22Rv1 (cell line): ENCODE data around the gene KHDRBS2.

ENCODE experiments used
- H3K27ac ChIP-seq: fragments of 450-650 bp; 2 replicates; pipeline ENCODE4 v1.5.1; 2017
- ZFX ChIP-seq: fragments of 450-650 bp; IDR thresholded peaks from 2 replicates; pipeline ENCODE4 v1.6.1; 2017; ENCODE audit warnings: antibody characterized with exemption, borderline replicate concordance
- TF ChIP-seq, protein P1 (sequence below): fragments of 450-650 bp; IDR thresholded peaks from 2 replicates; pipeline ENCODE4 v1.5.1; 2017; ENCODE audit warnings: mild to moderate bottlenecking

Gene KHDRBS2

DNA sequence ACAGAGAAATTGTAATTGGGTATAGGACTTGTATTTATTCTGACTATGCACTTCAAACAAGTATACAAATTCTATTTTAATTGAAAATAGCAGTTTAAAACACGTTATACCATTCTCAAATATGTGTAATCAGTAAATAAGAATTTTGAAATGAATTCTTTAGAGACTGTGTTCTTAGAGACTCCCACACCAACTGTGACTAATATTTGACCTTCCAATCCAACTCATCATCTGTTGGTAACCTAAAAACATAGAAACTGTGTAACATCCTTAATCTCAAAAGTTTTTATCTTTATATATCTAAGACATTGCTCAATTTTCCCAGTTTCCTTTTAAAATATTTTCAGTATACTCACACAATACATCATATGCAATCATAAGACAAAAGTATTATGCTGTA is 83.9 kb downstream of the KHDRBS2 start:
- H3K27ac ChIP-seq: no peak overlapping the region
- TF ChIP-seq ZFX: no peak
- TF ChIP-seq, protein P1, sequence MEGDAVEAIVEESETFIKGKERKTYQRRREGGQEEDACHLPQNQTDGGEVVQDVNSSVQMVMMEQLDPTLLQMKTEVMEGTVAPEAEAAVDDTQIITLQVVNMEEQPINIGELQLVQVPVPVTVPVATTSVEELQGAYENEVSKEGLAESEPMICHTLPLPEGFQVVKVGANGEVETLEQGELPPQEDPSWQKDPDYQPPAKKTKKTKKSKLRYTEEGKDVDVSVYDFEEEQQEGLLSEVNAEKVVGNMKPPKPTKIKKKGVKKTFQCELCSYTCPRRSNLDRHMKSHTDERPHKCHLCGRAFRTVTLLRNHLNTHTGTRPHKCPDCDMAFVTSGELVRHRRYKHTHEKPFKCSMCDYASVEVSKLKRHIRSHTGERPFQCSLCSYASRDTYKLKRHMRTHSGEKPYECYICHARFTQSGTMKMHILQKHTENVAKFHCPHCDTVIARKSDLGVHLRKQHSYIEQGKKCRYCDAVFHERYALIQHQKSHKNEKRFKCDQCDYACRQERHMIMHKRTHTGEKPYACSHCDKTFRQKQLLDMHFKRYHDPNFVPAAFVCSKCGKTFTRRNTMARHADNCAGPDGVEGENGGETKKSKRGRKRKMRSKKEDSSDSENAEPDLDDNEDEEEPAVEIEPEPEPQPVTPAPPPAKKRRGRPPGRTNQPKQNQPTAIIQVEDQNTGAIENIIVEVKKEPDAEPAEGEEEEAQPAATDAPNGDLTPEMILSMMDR: no peak

DNA sequence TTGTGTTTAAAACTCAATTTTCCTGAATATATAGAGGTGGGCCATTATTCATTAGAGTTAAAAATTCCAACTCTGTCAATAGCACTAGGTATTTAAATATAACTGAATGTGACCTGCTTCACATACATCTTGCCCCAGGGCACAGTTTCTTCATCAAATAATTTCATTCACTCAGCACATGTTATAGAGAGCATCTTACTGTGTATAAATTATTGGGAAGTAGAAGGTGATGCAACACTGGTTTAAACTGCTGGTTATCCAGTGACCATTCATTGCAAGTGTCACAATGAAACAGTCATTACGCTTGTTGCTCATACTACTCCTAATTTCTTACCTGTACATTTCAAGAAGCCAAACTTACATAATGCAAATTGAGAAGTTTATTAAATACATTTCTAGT is 93.4 kb downstream of the KHDRBS2 start:
- TF ChIP-seq, protein P1: no peak
- TF ChIP-seq ZFX: no peak
- no peak overlapping the region for H3K27ac ChIP-seq

DNA sequence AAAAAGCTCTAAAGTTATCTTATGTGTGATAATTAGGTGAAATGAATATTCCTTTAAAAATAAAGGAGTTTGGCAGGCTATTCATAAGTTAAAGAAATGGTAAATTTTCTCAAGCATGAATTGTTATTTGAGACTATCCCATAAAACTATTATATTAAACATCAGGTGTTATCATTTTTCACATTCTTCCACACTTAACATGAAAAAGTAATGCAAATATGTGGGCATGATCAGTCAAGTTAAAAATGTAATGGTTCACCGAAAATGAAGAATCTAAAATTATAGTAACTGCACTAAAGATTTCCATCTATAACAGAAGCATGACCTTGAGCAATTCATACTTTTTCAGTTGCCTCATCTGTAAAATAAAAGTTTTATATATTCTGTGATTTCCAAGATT is 110.8 kb downstream of the KHDRBS2 start:
- no peak overlapping the region for H3K27ac ChIP-seq
- no peak for TF ChIP-seq ZFX
- TF ChIP-seq, protein P1: no peak

DNA sequence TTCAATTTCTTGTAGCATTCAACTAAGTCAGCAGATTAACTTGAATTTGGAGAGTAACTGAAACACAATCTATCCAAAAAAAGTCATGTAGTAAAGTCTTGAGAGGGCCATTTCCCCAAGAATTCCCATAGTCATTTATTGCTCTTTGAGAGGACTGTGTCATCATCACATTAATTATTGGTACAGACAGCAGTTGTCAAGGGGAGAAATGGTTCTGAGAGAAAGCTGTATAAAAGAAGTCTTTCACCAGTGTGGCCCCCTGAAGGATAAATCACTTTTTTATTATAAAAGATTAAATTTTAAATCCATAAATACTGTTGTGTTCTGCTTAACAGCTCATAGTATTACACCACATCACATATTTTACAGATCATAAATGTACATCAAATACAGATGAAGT is 111.5 kb downstream of the KHDRBS2 start:
- TF ChIP-seq, protein P1: no peak
- TF ChIP-seq ZFX: no peak
- H3K27ac ChIP-seq: no peak overlapping the region

DNA sequence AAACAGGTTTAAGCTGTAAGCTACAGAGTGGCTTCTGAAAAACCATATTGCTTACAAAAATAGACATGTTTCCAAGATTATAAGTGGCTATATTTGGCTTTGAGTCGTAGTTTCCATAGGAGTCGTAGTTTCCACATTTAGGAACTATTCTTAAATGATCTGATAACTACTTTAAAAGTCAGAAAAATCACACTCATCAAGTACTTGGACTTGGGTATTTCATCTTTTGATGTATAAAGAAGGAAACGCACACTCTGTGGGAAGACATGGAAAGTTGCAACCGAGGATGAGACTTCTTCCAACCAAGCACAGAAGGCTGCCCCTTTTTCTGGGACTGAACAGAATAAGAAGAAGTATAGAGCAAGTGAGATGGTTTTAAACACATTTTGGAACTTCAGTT is 118.3 kb downstream of the KHDRBS2 start:
- TF ChIP-seq ZFX: no peak
- TF ChIP-seq, protein P1: no peak
- H3K27ac ChIP-seq: no peak overlapping the region

DNA sequence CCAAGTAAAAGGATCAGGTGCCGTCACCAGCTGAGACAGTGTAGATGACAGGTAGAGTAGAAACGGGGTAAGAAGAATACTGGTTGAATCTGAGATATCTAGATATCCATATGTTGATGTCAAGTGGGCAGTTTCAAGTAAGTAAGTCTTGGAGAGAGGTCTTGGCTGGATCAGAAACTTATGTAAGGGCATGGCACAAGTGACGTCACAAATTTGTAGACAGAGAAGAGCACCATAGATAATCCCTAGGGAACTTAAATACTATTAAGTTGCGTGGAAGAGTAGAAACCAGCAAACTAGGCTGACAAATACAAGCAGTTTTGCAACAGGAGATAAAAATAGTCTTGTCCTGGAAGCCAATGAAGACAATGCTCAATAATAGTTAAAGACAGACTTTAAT is 123.2 kb downstream of the KHDRBS2 start:
- H3K27ac ChIP-seq: no peak overlapping the region
- TF ChIP-seq, protein P1: no peak
- no peak for TF ChIP-seq ZFX

DNA sequence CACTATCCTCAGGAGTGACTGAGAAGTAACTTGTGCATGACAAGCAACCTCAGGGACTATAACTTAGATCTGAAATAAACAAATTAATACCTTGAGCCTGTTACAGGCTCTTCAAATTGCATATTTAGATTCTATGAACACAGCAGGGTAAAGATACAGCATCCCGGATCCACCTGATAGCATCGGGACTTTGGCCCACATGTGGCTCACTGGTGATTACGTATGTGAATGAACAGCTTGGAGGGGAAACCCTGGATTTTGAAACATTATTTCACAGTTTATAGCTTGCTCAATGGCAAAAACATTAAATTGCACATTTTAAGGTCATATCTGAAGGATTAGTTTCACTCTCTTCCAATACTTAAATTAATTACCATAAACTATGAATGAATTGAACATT is 133.2 kb downstream of the KHDRBS2 start:
- H3K27ac ChIP-seq: no peak overlapping the region
- TF ChIP-seq ZFX: no peak
- TF ChIP-seq, protein P1: no peak
